Trophoblast cell (in vitro differentiated cells and primary cell): ENCODE data around the gene HERPUD2. TPM values are rescaled to one million over a fixed set of nuclear protein-coding genes. Genes with fewer than 3 reads are reported as not detected.

Source experiments
- DNase-seq, 2 donors: peaks; one replicate each; pipeline ENCODE4 v3.0.0-alpha.2; 2016
- H2AFZ ChIP-seq: 2 replicates; pipeline ENCODE4 v1.6.1; 2013; ENCODE audit warnings: low read length, moderate library complexity, mild to moderate bottlenecking; ENCODE audit not compliant: insufficient read depth, poor library complexity
- H2AK5ac ChIP-seq: 2 replicates; pipeline ENCODE4 v1.6.1; 2013; ENCODE audit warnings: mild to moderate bottlenecking, low read length
- H2BK120ac ChIP-seq: 2 replicates; pipeline ENCODE4 v1.6.1; 2013; ENCODE audit warnings: low read length, mild to moderate bottlenecking, moderate library complexity; ENCODE audit not compliant: insufficient read depth, poor library complexity
- H2BK12ac ChIP-seq: 2 replicates; pipeline ENCODE4 v1.6.1; 2013; ENCODE audit warnings: mild to moderate bottlenecking, low read length, moderate library complexity
- H2BK5ac ChIP-seq: 2 replicates; pipeline ENCODE4 v1.6.1; 2013; ENCODE audit warnings: low read length, low read depth, moderate library complexity, mild to moderate bottlenecking; ENCODE audit not compliant: poor library complexity
- H3K14ac ChIP-seq: 2 replicates; pipeline ENCODE4 v1.6.1; 2013; ENCODE audit warnings: mild to moderate bottlenecking, low read length
- H3K18ac ChIP-seq: 2 replicates; pipeline ENCODE4 v1.6.1; 2013; ENCODE audit warnings: mild to moderate bottlenecking, low read length
- H3K23ac ChIP-seq: 2 replicates; pipeline ENCODE4 v1.6.1; 2013; ENCODE audit warnings: low read length
- H3K27ac ChIP-seq: 2 replicates; pipeline ENCODE4 v1.5.1; 2013; ENCODE audit warnings: low read depth, mild to moderate bottlenecking, inconsistent platforms, low read length, moderate library complexity
- H3K27me3 ChIP-seq: 2 replicates; pipeline ENCODE4 v1.6.1; 2013; ENCODE audit warnings: inconsistent platforms, mild to moderate bottlenecking, low read length, moderate library complexity; ENCODE audit not compliant: insufficient read depth
- H3K36me3 ChIP-seq, 2 experiments: 1 replicate in 1 of 2; 2 replicates in 1 of 2; pipeline ENCODE4 v1.6.1; 2013; ENCODE audit warnings: low read length in 2 of 2, mild to moderate bottlenecking in 2 of 2, moderate library complexity in 1 of 2; ENCODE audit not compliant: insufficient read depth in 2 of 2, control insufficient read depth in 1 of 2
- H3K4ac ChIP-seq: 2 replicates; pipeline ENCODE4 v1.6.1; 2013; ENCODE audit warnings: low read depth, mild to moderate bottlenecking, low read length, moderate library complexity
- H3K4me1 ChIP-seq, 2 experiments: 1 replicate in 1 of 2; 2 replicates in 1 of 2; pipeline ENCODE4 v1.6.1; 2013; ENCODE audit warnings: low read length in 2 of 2, mild to moderate bottlenecking in 2 of 2, moderate library complexity in 1 of 2; ENCODE audit not compliant: insufficient read depth in 2 of 2, control insufficient read depth in 1 of 2
- H3K4me2 ChIP-seq: 2 replicates; pipeline ENCODE4 v1.6.1; 2013; ENCODE audit warnings: inconsistent platforms, mild to moderate bottlenecking, low read length, moderate library complexity
- H3K4me3 ChIP-seq: 2 replicates; pipeline ENCODE4 v1.5.1; 2013; ENCODE audit warnings: mild to moderate bottlenecking, low read depth, low read length, inconsistent platforms
- H3K79me1 ChIP-seq: one replicate; pipeline ENCODE4 v1.6.1; 2013; ENCODE audit warnings: low read length
- H3K79me2 ChIP-seq: 2 replicates; pipeline ENCODE4 v1.6.1; 2013; ENCODE audit warnings: low read length, mild to moderate bottlenecking; ENCODE audit not compliant: control insufficient read depth, insufficient read depth, poor library complexity
- H3K9ac ChIP-seq: 2 replicates; pipeline ENCODE4 v1.6.1; 2013; ENCODE audit warnings: mild to moderate bottlenecking, low read length
- H3K9me3 ChIP-seq: 2 replicates; pipeline ENCODE4 v1.6.1; 2013; ENCODE audit warnings: low read depth, mild to moderate bottlenecking, control low read depth, inconsistent platforms, low read length; ENCODE audit not compliant: insufficient read depth
- H4K12ac ChIP-seq: 2 replicates; pipeline ENCODE4 v1.6.1; 2013; ENCODE audit warnings: low read depth, mild to moderate bottlenecking, low read length, moderate library complexity
- H4K8ac ChIP-seq: 2 replicates; pipeline ENCODE4 v1.6.1; 2013; ENCODE audit warnings: low read depth, mild to moderate bottlenecking, low read length, moderate library complexity
- H4K91ac ChIP-seq: one replicate; pipeline ENCODE4 v1.6.1; 2013; ENCODE audit warnings: low read depth, mild to moderate bottlenecking, low read length, moderate library complexity
- WGBS: extraction: QIAGEN DNeasy Blood & Tissue Kit; methylation state at CpG from one replicate; pipeline ENCODE4 v1.1.7; 2013; ENCODE audit warnings: missing lambda C conversion rate; ENCODE audit not compliant: insufficient read length, insufficient coverage; ENCODE audit errors: extremely low coverage; 5-methylcytosine and 5-hydroxymethylcytosine counted together
- polyA plus RNA-seq: library from polyadenylated mRNA; stranded (reverse); fragments of 200-250 nt; gene quantifications from 2 replicates; pipeline ENCODE4 v1.2.3, GENCODE V29; 2013

The HERPUD2 gene, protein sequence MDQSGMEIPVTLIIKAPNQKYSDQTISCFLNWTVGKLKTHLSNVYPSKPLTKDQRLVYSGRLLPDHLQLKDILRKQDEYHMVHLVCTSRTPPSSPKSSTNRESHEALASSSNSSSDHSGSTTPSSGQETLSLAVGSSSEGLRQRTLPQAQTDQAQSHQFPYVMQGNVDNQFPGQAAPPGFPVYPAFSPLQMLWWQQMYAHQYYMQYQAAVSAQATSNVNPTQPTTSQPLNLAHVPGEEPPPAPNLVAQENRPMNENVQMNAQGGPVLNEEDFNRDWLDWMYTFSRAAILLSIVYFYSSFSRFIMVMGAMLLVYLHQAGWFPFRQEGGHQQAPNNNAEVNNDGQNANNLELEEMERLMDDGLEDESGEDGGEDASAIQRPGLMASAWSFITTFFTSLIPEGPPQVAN
- polyA plus RNA-seq = 41.0 and 43.0 TPM in 2 replicates

DNA sequence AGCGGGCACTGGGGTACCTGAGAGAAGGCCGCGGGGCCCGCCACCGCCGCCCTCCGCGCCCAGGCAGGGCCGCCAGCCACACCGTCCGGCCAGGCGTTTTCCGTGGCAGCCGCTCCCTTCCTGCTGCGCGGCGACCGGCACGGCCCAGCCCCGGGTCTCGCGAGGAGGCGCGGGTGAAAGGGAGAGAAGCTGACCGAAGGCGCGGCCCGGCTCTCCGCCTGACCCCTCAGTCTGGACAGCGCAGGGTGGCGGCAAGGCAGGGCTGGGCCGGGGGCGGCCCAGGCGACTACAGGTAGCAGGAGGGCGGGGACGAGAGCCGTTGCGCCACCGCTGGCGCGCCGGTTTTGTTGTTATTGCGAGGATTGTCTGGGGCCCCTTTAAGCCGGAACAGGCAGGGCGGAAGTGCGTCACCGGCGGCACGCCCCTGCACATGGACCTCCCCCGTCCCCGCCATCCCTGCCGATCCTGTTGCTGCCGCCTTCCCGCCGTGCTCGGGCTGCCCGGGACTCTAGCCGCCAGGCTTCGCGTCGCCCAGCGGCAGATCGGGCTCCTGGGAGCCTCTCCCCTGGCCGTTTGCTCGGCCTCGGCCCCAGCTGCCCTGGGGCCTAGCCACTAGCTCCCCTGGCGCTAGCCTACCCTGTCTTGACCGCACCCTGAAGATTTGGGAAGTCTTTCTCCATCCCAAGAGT is at the start of gene HERPUD2:
Gene HERPUD2, minus strand, starts transcription at position 352 of the 689 bp plus-strand sequence. CDS start 805 bp downstream, outside the sequence.
- H3K4me1 ChIP-seq = peaks cover 8 to 15% of the 10 kb centered on the region in 2 experiments
- peak within 1 kb of the TSS; percentile 86 for H3K4me2 ChIP-seq
- WGBS = no CpG with 5 or more reads among the region's 68 CpGs
- H3K4me3 ChIP-seq = peak within 1 kb of the TSS; percentile 97
- H2BK12ac ChIP-seq = peak within 1 kb of the TSS; percentile 34
- H3K79me2 ChIP-seq = peaks cover 13% of the 10 kb centered on the region
- peak within 1 kb of the TSS; percentile 90 for H3K9ac ChIP-seq
- H2BK5ac ChIP-seq = peak within 1 kb of the TSS; percentile 81
- peak within 1 kb of the TSS; percentile 83 for H2BK120ac ChIP-seq
- H3K4ac ChIP-seq = peak within 1 kb of the TSS; percentile 62
- H3K9me3 ChIP-seq = no peaks in the 10 kb centered on the region
- H3K14ac ChIP-seq = peak within 1 kb of the TSS; percentile 95
- no peaks in the 10 kb centered on the region for H3K36me3 ChIP-seq
- H4K8ac ChIP-seq = peak within 1 kb of the TSS; percentile 90
- peak within 1 kb of the TSS; percentile 96 for H3K27ac ChIP-seq
- peaks cover 13% of the 10 kb centered on the region for H3K79me1 ChIP-seq
- peak within 1 kb of the TSS; percentile 72 for H2AFZ ChIP-seq
- H3K27me3 ChIP-seq = no peaks in the 10 kb centered on the region
- DNase-seq = peak; percentile 96 to 99
- peak within 1 kb of the TSS; percentile 94 for H3K18ac ChIP-seq
- H4K12ac ChIP-seq = peak within 1 kb of the TSS; percentile 61
- H3K23ac ChIP-seq = peak within 1 kb of the TSS; percentile 42
- peak within 1 kb of the TSS; percentile 64 for H2AK5ac ChIP-seq
- peak within 1 kb of the TSS; percentile 95 for H4K91ac ChIP-seq

GRCh38 chr7:35738889-35739288 is 44.0 kb upstream of the HERPUD2 start:
- no peak overlapping the region for H3K4me2 ChIP-seq
- H3K4me3 ChIP-seq = no peak overlapping the region
- H3K18ac ChIP-seq = no peak overlapping the region
- no peak overlapping the region for H4K8ac ChIP-seq
- H3K36me3 ChIP-seq = no peaks in the 10 kb centered on the region
- no peaks in the 10 kb centered on the region for H3K27me3 ChIP-seq
- no peaks in the 10 kb centered on the region for H3K9me3 ChIP-seq
- H3K79me2 ChIP-seq = peaks cover 1% of the 10 kb centered on the region
- no peak overlapping the region for H2BK120ac ChIP-seq
- DNase-seq = no peak
- no peak overlapping the region for H3K23ac ChIP-seq
- peaks cover 5 to 6% of the 10 kb centered on the region in 2 experiments for H3K4me1 ChIP-seq
- H3K14ac ChIP-seq = no peak overlapping the region
- H4K91ac ChIP-seq = no peak overlapping the region
- H2AFZ ChIP-seq = no peak overlapping the region
- peaks cover 2% of the 10 kb centered on the region for H3K79me1 ChIP-seq
- no peak overlapping the region for H2BK12ac ChIP-seq
- H3K27ac ChIP-seq = no peak overlapping the region
- no CpG with 5 or more reads among the region's 3 CpGs for WGBS
- H3K4ac ChIP-seq = no peak overlapping the region
- no peak overlapping the region for H2BK5ac ChIP-seq
- H4K12ac ChIP-seq = no peak overlapping the region
- no peak overlapping the region for H3K9ac ChIP-seq
- no peak overlapping the region for H2AK5ac ChIP-seq

DNA sequence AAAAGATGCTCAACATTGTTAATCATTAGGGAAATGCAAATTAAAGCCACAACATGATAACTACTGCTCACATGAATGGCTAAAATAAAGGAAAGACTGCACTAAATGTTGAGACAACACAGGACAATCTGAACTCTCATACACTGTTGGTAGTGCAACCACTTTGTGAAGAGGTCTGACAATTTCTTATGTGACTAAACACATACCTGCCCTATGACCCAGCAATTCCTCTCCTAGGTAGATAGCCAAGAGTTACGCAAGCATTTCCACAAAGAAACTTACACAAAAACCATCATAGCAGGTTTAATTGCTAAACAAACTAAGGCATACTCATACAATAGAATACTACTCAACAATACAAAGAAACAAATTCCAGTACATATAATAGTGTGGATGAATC is 41.8 kb upstream of the HERPUD2 start:
- H4K12ac ChIP-seq = no peak overlapping the region
- WGBS = no CpG with 5 or more reads among the region's 1 CpG
- no peak overlapping the region for H3K23ac ChIP-seq
- no peak overlapping the region for H3K9ac ChIP-seq
- H2BK5ac ChIP-seq = no peak overlapping the region
- H3K27ac ChIP-seq = peak overlapping the region; percentile 25
- no peaks in the 10 kb centered on the region for H3K27me3 ChIP-seq
- no peak overlapping the region for H3K4me2 ChIP-seq
- DNase-seq = peak; percentile 52 to 91
- no peak overlapping the region for H3K4ac ChIP-seq
- no peak overlapping the region for H2AFZ ChIP-seq
- H2BK12ac ChIP-seq = no peak overlapping the region
- peaks cover 1% of the 10 kb centered on the region for H3K79me2 ChIP-seq
- no peak overlapping the region for H2AK5ac ChIP-seq
- H2BK120ac ChIP-seq = no peak overlapping the region
- H4K91ac ChIP-seq = no peak overlapping the region
- peaks cover 2% of the 10 kb centered on the region for H3K79me1 ChIP-seq
- no peaks in the 10 kb centered on the region for H3K9me3 ChIP-seq
- peaks cover 6 to 8% of the 10 kb centered on the region in 2 experiments for H3K4me1 ChIP-seq
- H4K8ac ChIP-seq = no peak overlapping the region
- H3K4me3 ChIP-seq = no peak overlapping the region
- H3K18ac ChIP-seq = no peak overlapping the region
- H3K14ac ChIP-seq = no peak overlapping the region
- no peaks in the 10 kb centered on the region for H3K36me3 ChIP-seq

GRCh38 chr7:35735396-35735795 is 40.5 kb upstream of the HERPUD2 start:
- Histone ChIP-seq H2BK5ac (no peak overlapping the region), H4K12ac (no peak overlapping the region), H4K91ac (no peak overlapping the region), H2BK12ac (no peak overlapping the region), H3K23ac (no peak overlapping the region), H3K14ac (no peak overlapping the region), H3K27me3 (no peaks in the 10 kb centered on the region), H4K8ac (no peak overlapping the region), H3K4me1 (peaks cover 6 to 9% of the 10 kb centered on the region in 2 experiments), H3K79me1 (peaks cover 2% of the 10 kb centered on the region), H3K79me2 (peaks cover 1% of the 10 kb centered on the region), H3K4me3 (no peak overlapping the region), H3K4me2 (no peak overlapping the region), H3K9me3 (no peaks in the 10 kb centered on the region), H3K4ac (no peak overlapping the region), H3K36me3 (no peaks in the 10 kb centered on the region), H3K18ac (no peak overlapping the region), H2AFZ (no peak overlapping the region), H2AK5ac (no peak overlapping the region), H3K9ac (no peak overlapping the region), H3K27ac (no peak overlapping the region), H2BK120ac (no peak overlapping the region)
- no peak for DNase-seq
- WGBS = no CpG with 5 or more reads among the region's 3 CpGs
